T47D (cell line): Measurements from ENCODE around the gene KRT8.
"Not testable (repeated sequence)": the region's sequence is repeated elsewhere in the genome, so short reads cannot be mapped to it uniquely, and the experiment has no call there.

Source experiments
- DNase-seq, 2 experiments: peaks; one replicate each; pipeline versions ENCODE4 v3.0.0 to v3.0.0-alpha.2; 2011 to 2012; ENCODE audit warnings: low read depth in 1 of 2, low spot score in 1 of 2
- JUND ChIP-seq: IDR thresholded peaks from 2 replicates; pipeline ENCODE4 v1.6.1; 2012; ENCODE audit warnings: low read depth
- in situ Hi-C: cut with HindIII; loops from 2 replicates; pipeline ENCODE4 v1.10.0; 2016; ENCODE audit warnings: low sequenced_read_pairs, low pct_unique_long_range_greater_than_20kb

Gene KRT8

DNA sequence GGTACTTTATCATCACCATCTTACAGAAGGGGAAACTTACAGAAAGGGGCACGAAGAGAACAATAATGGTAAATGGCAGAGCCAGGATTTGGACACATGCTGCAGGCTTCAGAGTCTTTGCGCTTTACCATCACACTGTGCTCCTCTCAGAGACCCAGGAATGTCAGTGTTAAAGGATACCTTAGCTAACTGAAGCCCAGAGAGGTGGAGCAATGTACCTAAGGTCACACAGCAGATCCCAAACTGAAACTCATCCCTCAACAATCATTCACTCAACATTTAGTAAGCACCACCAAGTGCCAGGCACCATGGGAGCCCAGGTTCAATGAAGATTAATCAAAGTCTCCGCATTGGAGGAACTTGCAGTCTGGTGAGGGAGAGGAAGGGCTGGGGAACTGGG lies 48.1 kb downstream of the KRT8 start:
- no peak for DNase-seq
- in situ Hi-C loops, result no loop called here
- no peak for TF ChIP-seq JUND

- in situ Hi-C loops, DNase-seq: not testable (repeated sequence)
Measured at GRCh38 chr12:52856077-52856476, 48.8 kb downstream of the KRT8 start.

GRCh38 chr12:52851787-52852186 lies 53.1 kb downstream of the KRT8 start:
- no peak for TF ChIP-seq JUND
- no peak for DNase-seq
- in situ Hi-C loops, result no loop called here

- TF ChIP-seq JUND, result no peak
- in situ Hi-C loops, result no loop called here
- DNase-seq, result no peak
Measured at GRCh38 chr12:52850681-52851080, 54.2 kb downstream of the KRT8 start.

GRCh38 chr12:52849511-52849910 lies 55.4 kb downstream of the KRT8 start:
- in situ Hi-C loops, result no loop called here
- no peak for TF ChIP-seq JUND
- no peak for DNase-seq

- TF ChIP-seq JUND, result no peak
- no peak for DNase-seq
- in situ Hi-C loops, result no loop called here
Measured at GRCh38 chr12:52848661-52849255, 56.1 kb downstream of the KRT8 start, which contains the start of gene KRT78. TSS of gene KRT78 (minus strand) at chr12:52848994. CDS start at chr12:52848930, 64 bp downstream.

DNA sequence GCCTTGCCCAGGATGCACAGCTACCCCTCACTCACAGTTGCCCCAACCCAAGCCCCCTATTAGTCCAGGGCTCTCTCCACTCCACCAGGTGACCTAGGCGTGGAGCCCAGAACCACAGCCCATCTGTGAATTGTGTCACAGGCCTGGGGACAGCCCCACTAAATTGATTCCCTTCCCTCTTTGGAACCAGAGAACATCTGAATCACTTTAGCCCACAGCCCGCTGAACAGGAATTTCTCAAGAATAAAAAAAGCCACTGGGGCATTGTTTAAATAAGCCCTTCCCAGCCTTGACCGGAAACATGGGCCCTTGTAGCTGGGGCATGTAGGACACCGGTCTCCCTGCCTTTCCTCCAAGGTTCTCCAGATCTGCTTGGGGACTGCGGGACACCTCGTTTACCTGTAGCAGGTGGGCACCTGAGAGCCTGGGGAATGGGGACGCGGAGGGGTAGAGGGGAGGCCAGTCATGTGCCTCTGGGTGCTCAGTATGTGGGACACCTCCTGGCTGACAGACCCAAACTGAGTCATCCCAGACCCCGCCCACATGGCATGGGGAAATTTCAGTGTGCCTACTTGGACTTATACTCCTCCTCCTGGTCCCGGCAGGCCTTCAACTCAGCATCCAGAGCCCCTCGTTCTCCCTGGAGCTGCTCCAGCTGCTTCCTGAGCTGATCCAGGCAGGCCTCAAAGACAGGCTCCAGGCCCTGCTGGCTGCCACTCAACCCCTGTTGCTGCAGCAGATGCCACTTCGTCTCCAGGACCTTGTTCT lies 57.4 kb downstream of the KRT8 start:
- in situ Hi-C loops, result no loop called here
- TF ChIP-seq JUND, result no peak

More for the DNA sequence above, 57.4 kb downstream of the KRT8 start:
- no peak for DNase-seq
